HCT116 (cell line): ENCODE results near the gene FLNB. TPM values are rescaled to one million over a fixed set of nuclear protein-coding genes. Genes with fewer than 3 reads are reported as not detected.

Source experiments
- ATAC-seq: fragments of 200-7000 bp; cut with Tn5 transposase; 2 replicates; pipeline ENCODE4 v1.9.1; 2020; ENCODE audit warnings: mild to moderate bottlenecking, moderate library complexity
- BruUV-seq: library from RNA; stranded (reverse); fragments of 400-500 nt; replicated peaks from 2 replicates; lab custom pipeline; 2021; lab: Mats Ljungman, UMichigan
- CTCF ChIA-PET: fragments of 300-600 bp; sonication (Branson Sonifier 250); formaldehyde crosslinking; loops from one replicate; lab custom pipeline; 2021; ENCODE audit warnings: antibody characterized with exemption; lab: Charles Lee
- POLR2A ChIA-PET: fragments of 300-600, 350-600 bp; sonication (Branson Sonifier 250); formaldehyde crosslinking; loops from one replicate; lab custom pipeline; 2021; ENCODE audit warnings: antibody characterized with exemption; lab: Charles Lee
- RAD21 ChIA-PET, 2 experiments: fragments of 300-600 bp; sonication (Branson Sonifier 250); formaldehyde crosslinking; loops; one replicate each; lab custom pipeline; 2023; ENCODE audit warnings: low total read pairs in 2 of 2; ENCODE audit not compliant: uncharacterized antibody in 2 of 2, unreplicated experiment in 2 of 2, low non-redundant PET in 1 of 2; lab: Charles Lee
- DNase-seq: peaks from one replicate; pipeline ENCODE4 v3.0.0-alpha.2; 2010; ENCODE audit warnings: low read depth, low spot score
- H2AFZ ChIP-seq: fragments of 200-600 bp; shearing (Covaris generic), sonication (generic); 2 replicates; pipeline ENCODE4 v1.6.1; 2017; ENCODE audit warnings: low read depth, mixed run types, mixed read lengths, antibody characterized with exemption, low read length; ENCODE audit not compliant: poor library complexity, severe bottlenecking
- H3K27ac ChIP-seq: 2 replicates; pipeline ENCODE4 v1.5.1; 2012; ENCODE audit warnings: low read depth, low read length
- H3K27me3 ChIP-seq: fragments of 200-600 bp; sonication (generic); 2 replicates; pipeline ENCODE4 v1.6.1; 2016; ENCODE audit warnings: mixed run types, low read length, mixed read lengths; ENCODE audit not compliant: insufficient read depth
- H3K36me3 ChIP-seq, 2 experiments: fragments of 200-500 bp in 1 of 2; fragments of 200-600 bp in 1 of 2; sonication (Bioruptor generic) in 1 of 2; sonication (generic) in 1 of 2; 2 replicates each; pipeline versions ENCODE4 v1.5.1 to v1.6.1; 2014 to 2016; ENCODE audit warnings: low read length in 2 of 2, inconsistent platforms in 1 of 2, mixed read lengths in 1 of 2, mixed run types in 1 of 2; ENCODE audit not compliant: insufficient read depth in 2 of 2, control insufficient read depth in 1 of 2
- H3K4me1 ChIP-seq, 2 experiments: fragments of 200-600 bp in 1 of 2; sonication (generic) in 1 of 2; 2 replicates each; pipeline versions ENCODE4 v1.5.1 to v1.6.1; 2012 to 2017; ENCODE audit warnings: low read length in 2 of 2, inconsistent platforms in 1 of 2, mild to moderate bottlenecking in 1 of 2, mixed read lengths in 1 of 2, mixed run types in 1 of 2, moderate library complexity in 1 of 2; ENCODE audit not compliant: insufficient read depth in 2 of 2, control insufficient read depth in 1 of 2
- H3K4me2 ChIP-seq: fragments of 200-600 bp; sonication (generic); 2 replicates; pipeline ENCODE4 v1.6.1; 2017; ENCODE audit warnings: mixed run types, low read length, mixed read lengths
- H3K4me3 ChIP-seq, 2 experiments: fragments of 200-600 bp in 1 of 2; sonication (generic) in 1 of 2; replicated peaks in 1 of 2; 2 replicates each; pipeline ENCODE4 v1.5.1; 2011 to 2016; ENCODE audit warnings: low read length in 2 of 2, control low read depth in 1 of 2, low read depth in 1 of 2, mild to moderate bottlenecking in 1 of 2, mixed read lengths in 1 of 2, mixed run types in 1 of 2
- H3K79me2 ChIP-seq: fragments of 200-600 bp; sonication (generic); 2 replicates; pipeline ENCODE4 v1.6.1; 2017; ENCODE audit warnings: mild to moderate bottlenecking, mixed run types, low read length, moderate library complexity, mixed read lengths; ENCODE audit not compliant: insufficient read depth
- H3K9ac ChIP-seq: fragments of 200-600 bp; sonication (generic); 2 replicates; pipeline ENCODE4 v1.6.1; 2016; ENCODE audit warnings: low read length, mixed read lengths
- H3K9me2 ChIP-seq: fragments of 200-600 bp; sonication (generic), shearing (Covaris generic); 2 replicates; pipeline ENCODE4 v1.6.1; 2017; ENCODE audit warnings: mixed run types, mild to moderate bottlenecking, moderate library complexity; ENCODE audit not compliant: insufficient read depth
- H3K9me3 ChIP-seq, 2 experiments: fragments of 200-500 bp in 1 of 2; fragments of 200-600 bp in 1 of 2; sonication (Bioruptor generic) in 1 of 2; sonication (generic) in 1 of 2; 2 replicates each; pipeline ENCODE4 v1.6.1; 2014 to 2017; ENCODE audit warnings: low read length in 2 of 2, mixed read lengths in 2 of 2, inconsistent platforms in 1 of 2, low read depth in 1 of 2, mild to moderate bottlenecking in 1 of 2, mixed run types in 1 of 2, moderate library complexity in 1 of 2; ENCODE audit not compliant: control insufficient read depth in 1 of 2, insufficient read depth in 1 of 2
- H4K20me1 ChIP-seq: fragments of 200-600 bp; sonication (generic), shearing (Covaris generic); 2 replicates; pipeline ENCODE4 v1.6.1; 2017; ENCODE audit warnings: mixed run types, mild to moderate bottlenecking, moderate library complexity; ENCODE audit not compliant: insufficient read depth
- ATF3 ChIP-seq: IDR thresholded peaks from 2 replicates; pipeline ENCODE4 v1.6.1; 2012
- CBX3 ChIP-seq: IDR thresholded peaks from 2 replicates; pipeline ENCODE4 v1.6.1; 2012; ENCODE audit warnings: low read depth
- CEBPB ChIP-seq: IDR thresholded peaks from 2 replicates; pipeline ENCODE4 v1.6.1; 2012; ENCODE audit warnings: low read depth
- EGR1 ChIP-seq: IDR thresholded peaks from 2 replicates; pipeline ENCODE4 v1.6.1; 2012; ENCODE audit warnings: low read depth
- ELF1 ChIP-seq: IDR thresholded peaks from 2 replicates; pipeline ENCODE4 v1.6.1; 2012; ENCODE audit warnings: low read depth, borderline replicate concordance
- EZH2phosphoT487 ChIP-seq: fragments of 200-600 bp; IDR thresholded peaks from 2 replicates; pipeline ENCODE4 v1.6.1; 2018; ENCODE audit warnings: antibody characterized with exemption, borderline replicate concordance
- FOSL1 ChIP-seq: IDR thresholded peaks from 2 replicates; pipeline ENCODE4 v1.6.1; 2012; ENCODE audit warnings: low read depth
- JUND ChIP-seq: IDR thresholded peaks from 2 replicates; pipeline ENCODE4 v1.6.1; 2012
- MAX ChIP-seq: IDR thresholded peaks from 2 replicates; pipeline ENCODE4 v1.6.1; 2012
- REST ChIP-seq: IDR thresholded peaks from 2 replicates; pipeline ENCODE4 v1.6.1; 2012; ENCODE audit warnings: low read depth
- SIN3A ChIP-seq: IDR thresholded peaks from 2 replicates; pipeline ENCODE4 v1.6.1; 2012; ENCODE audit warnings: low read depth
- SP1 ChIP-seq: IDR thresholded peaks from 2 replicates; pipeline ENCODE4 v1.6.1; 2012; ENCODE audit warnings: low read depth
- SRF ChIP-seq: IDR thresholded peaks from 2 replicates; pipeline ENCODE4 v1.6.1; 2012; ENCODE audit warnings: low read depth
- TCF7L2 ChIP-seq: IDR thresholded peaks from 2 replicates; pipeline ENCODE4 v1.7.0; 2011; ENCODE audit warnings: borderline replicate concordance, inconsistent platforms; ENCODE audit not compliant: insufficient read depth, insufficient read length; ENCODE audit errors: extremely low read depth
- YY1 ChIP-seq: IDR thresholded peaks from 2 replicates; pipeline ENCODE4 v1.6.1; 2011; ENCODE audit warnings: low read length, low read depth, moderate library complexity, mild to moderate bottlenecking; ENCODE audit not compliant: insufficient replicate concordance; ENCODE audit errors: extremely low read depth
- intact Hi-C: fragments of 100-400 bp; cut with micrococcal nuclease; formaldehyde crosslinking; loops from 2 replicates; pipeline ENCODE4 v1.10.0; 2022
- total RNA-seq: library from RNA; stranded (reverse); gene quantifications from one replicate; pipeline ENCODE4 v1.2.1, GENCODE V29; 2021; ENCODE audit not compliant: unreplicated experiment

Gene FLNB
- total RNA-seq, 1 experiment from 2014 or later = 116 TPM

GRCh38 chr3:58079773-58080172 is 71.6 kb downstream of the FLNB start (continued):
- TF ChIP-seq REST = no peak
- TF ChIP-seq CBX3 = no peak
- no peak for TF ChIP-seq EZH2phosphoT487
- TF ChIP-seq ELF1 = no peak
- no peak for TF ChIP-seq ATF3
- no peak for TF ChIP-seq MAX
- no peak for TF ChIP-seq SIN3A
- TF ChIP-seq YY1 = no peak
- TF ChIP-seq EGR1 = no peak
- TF ChIP-seq FOSL1 = no peak
- TF ChIP-seq SRF = no peak

GRCh38 chr3:58082047-58082446 is 73.8 kb downstream of the FLNB start:
- no peak overlapping the region for H3K4me2 ChIP-seq
- BruUV-seq = no TSS peak
- POLR2A ChIA-PET = no interaction called here
- no peaks in the 10 kb centered on the region for H3K27me3 ChIP-seq
- H4K20me1 ChIP-seq = no peaks in the 10 kb centered on the region
- H3K9ac ChIP-seq = no peak overlapping the region
- H3K9me2 ChIP-seq = no peaks in the 10 kb centered on the region
- intact Hi-C loops = no loop called here
- DNase-seq (no peak), ATAC-seq (no peak)
- RAD21 ChIA-PET = no interaction called here
- CTCF ChIA-PET = no interaction called here
- H3K9me3 ChIP-seq = no peaks in the 10 kb centered on the region
- TF ChIP-seq SP1 (no peak), FOSL1 (no peak), TCF7L2 (no peak), CEBPB (no peak), JUND (no peak), ELF1 (no peak), EZH2phosphoT487 (no peak)
- H3K36me3 ChIP-seq = peaks cover 15 to 18% of the 10 kb centered on the region in 2 experiments; a peak in 3 of 4 replicates
- H3K27ac ChIP-seq = no peak overlapping the region
- H3K4me1 ChIP-seq = peaks cover 0 to 6% of the 10 kb centered on the region in 2 experiments; a peak in 1 of 4 replicates
- peaks cover 9% of the 10 kb centered on the region for H3K79me2 ChIP-seq
- H2AFZ ChIP-seq = no peak overlapping the region
- H3K4me3 ChIP-seq = no peak overlapping the region
